GM12878 (cell line): ENCODE data around the gene BCAP29. TPM values are rescaled to one million over a fixed set of nuclear protein-coding genes. Genes with fewer than 3 reads are reported as not detected.

ENCODE experiments used
- ATAC-seq: fragments of 200-7000 bp; cut with Tn5 transposase; 3 replicates; pipeline ENCODE4 v1.9.1; 2020; ENCODE audit warnings: mild to moderate bottlenecking, moderate library complexity
- BruUV-seq: library from RNA; stranded (reverse); fragments of 400-500 nt; replicated peaks from 2 replicates; lab custom pipeline; 2021; lab: Mats Ljungman, UMichigan
- CTCF ChIA-PET: fragments of 300-600 bp; sonication (Branson Sonifier 250); formaldehyde crosslinking; extraction: SDS; loops from one replicate; lab custom pipeline; 2021; ENCODE audit warnings: inconsistent platforms; lab: Yijun Ruan, JAX
- POLR2A ChIA-PET: fragments of 350-600 bp; formaldehyde crosslinking; extraction: SDS; loops from one replicate; lab custom pipeline; 2021; ENCODE audit warnings: inconsistent platforms; lab: Charles Lee
- RAD21 ChIA-PET: fragments of 300-600 bp; sonication (Branson Sonifier 250); formaldehyde crosslinking; loops from one replicate; lab custom pipeline; 2023; ENCODE audit warnings: antibody characterized with exemption; ENCODE audit not compliant: unreplicated experiment; lab: Charles Lee
- SMC1A ChIA-PET: fragments of 300-600 bp; sonication (Branson Sonifier 250); formaldehyde crosslinking; loops from one replicate; lab custom pipeline; 2023; ENCODE audit not compliant: unreplicated experiment, uncharacterized antibody; lab: Charles Lee
- DNase-seq: peaks from one replicate; pipeline ENCODE4 v3.0.0-alpha.2; 2011; ENCODE audit warnings: low read depth, low spot score
- FAIRE-seq: peaks from 3 replicates; lab custom pipeline; 2011; peaks lifted over from hg19 to GRCh38; lab: Jason Lieb, UNC
- H2AFZ ChIP-seq: 2 replicates; pipeline ENCODE4 v1.6.0; 2011; ENCODE audit warnings: low read depth, low read length, control low read depth; ENCODE audit not compliant: control insufficient read depth
- H3K27ac ChIP-seq: 2 replicates; pipeline ENCODE4 v1.5.1; 2011; ENCODE audit warnings: control low read depth; ENCODE audit not compliant: control insufficient read depth, insufficient read depth
- H3K27me3 ChIP-seq, 2 experiments: replicated peaks in 1 of 2; 2 replicates each; pipeline versions ENCODE4 v1.6.0 to v1.6.1; 2011; ENCODE audit warnings: low read length in 1 of 2; ENCODE audit not compliant: control insufficient read depth in 2 of 2, insufficient read depth in 2 of 2
- H3K36me3 ChIP-seq, 2 experiments: 2 replicates each; pipeline ENCODE4 v1.5.1; 2011; ENCODE audit warnings: low read length in 1 of 2; ENCODE audit not compliant: control insufficient read depth in 2 of 2, insufficient read depth in 2 of 2
- H3K4me1 ChIP-seq: 2 replicates; pipeline ENCODE4 v1.6.1; 2011; ENCODE audit warnings: mild to moderate bottlenecking, low read length, moderate library complexity, mixed read lengths; ENCODE audit not compliant: control insufficient read depth, insufficient read depth
- H3K4me2 ChIP-seq: 2 replicates; pipeline ENCODE4 v1.6.0; 2011; ENCODE audit warnings: control low read depth; ENCODE audit not compliant: control insufficient read depth, insufficient read depth
- H3K4me3 ChIP-seq: fragments of 200-600 bp; sonication (generic); 2 replicates; pipeline ENCODE4 v1.5.1; 2016
- H3K79me2 ChIP-seq: 2 replicates; pipeline ENCODE4 v1.6.0; 2011; ENCODE audit warnings: low read length; ENCODE audit not compliant: control insufficient read depth, insufficient read depth
- H3K9ac ChIP-seq: 2 replicates; pipeline ENCODE4 v1.8.0; 2011; ENCODE audit warnings: low read length, control low read depth, mixed read lengths; ENCODE audit not compliant: control insufficient read depth, insufficient read depth
- H3K9me3 ChIP-seq: replicated peaks from 3 replicates; pipeline ENCODE4 v1.5.1; 2011; ENCODE audit warnings: mild to moderate bottlenecking, low read length; ENCODE audit not compliant: control insufficient read depth, insufficient read depth
- H4K20me1 ChIP-seq: 2 replicates; pipeline ENCODE4 v1.6.0; 2011; ENCODE audit not compliant: control insufficient read depth, insufficient read depth
- BCLAF1 ChIP-seq: fragments of 450-650 bp; IDR thresholded peaks from 2 replicates; pipeline ENCODE4 v1.6.1; 2017; ENCODE audit warnings: antibody characterized with exemption, mild to moderate bottlenecking, moderate library complexity
- CTCF ChIP-seq, 3 experiments: IDR thresholded peaks in 2 of 3; conservative IDR thresholded peaks in 1 of 3; 2 replicates each; pipeline ENCODE4 v1.5.1; 2011; ENCODE audit warnings: low read depth in 3 of 3, low read length in 3 of 3, mild to moderate bottlenecking in 3 of 3, control low read depth in 2 of 3, moderate library complexity in 2 of 3, inconsistent platforms in 1 of 3, mixed read lengths in 1 of 3; ENCODE audit not compliant: control insufficient read depth in 2 of 3, insufficient read depth in 1 of 3; ENCODE audit errors: extremely low read depth in 1 of 3
- E4F1 ChIP-seq: fragments of 450-650 bp; IDR thresholded peaks from 2 replicates; pipeline ENCODE4 v1.6.1; 2018; ENCODE audit warnings: borderline replicate concordance, mild to moderate bottlenecking; ENCODE audit not compliant: partially characterized antibody
- KAT2A ChIP-seq: conservative IDR thresholded peaks from 2 replicates; pipeline ENCODE4 v1.6.1; 2011; ENCODE audit warnings: low read depth, low read length; ENCODE audit not compliant: control insufficient read depth
- NFIC ChIP-seq: IDR thresholded peaks from 2 replicates; pipeline ENCODE4 v1.6.1; 2012; ENCODE audit warnings: low read depth, mild to moderate bottlenecking, inconsistent platforms, low read length, moderate library complexity
- NR2F1 ChIP-seq: fragments of 450-650 bp; conservative IDR thresholded peaks from 2 replicates; pipeline ENCODE4 v1.6.1; 2017; ENCODE audit warnings: mild to moderate bottlenecking
- SUZ12 ChIP-seq: fragments of 200-600 bp; sonication (generic); IDR thresholded peaks from one replicate; pipeline ENCODE4 v1.6.1; 2018; ENCODE audit warnings: antibody characterized with exemption, mild to moderate bottlenecking; ENCODE audit not compliant: unreplicated experiment
- USF1 ChIP-seq: IDR thresholded peaks from 2 replicates; pipeline ENCODE4 v1.6.1; 2011; ENCODE audit warnings: borderline replicate concordance, low read depth, mild to moderate bottlenecking, moderate library complexity, mixed read lengths, low read length; ENCODE audit not compliant: insufficient read depth; ENCODE audit errors: extremely low read length
- WRNIP1 ChIP-seq: IDR thresholded peaks from 2 replicates; pipeline ENCODE4 v1.6.1; 2011; ENCODE audit warnings: low read depth, low read length, improper control_type of control experiment, borderline replicate concordance
- ZNF384 ChIP-seq: IDR thresholded peaks from 2 replicates; pipeline ENCODE4 v1.6.1; 2012; ENCODE audit warnings: low read depth, mild to moderate bottlenecking, low read length, improper control_type of control experiment, borderline replicate concordance
- whole genome bisulfite sequencing: methylation state at CpG from one replicate; pipeline ENCODE4 v1.1.6; 2016; ENCODE audit warnings: low lambda C conversion rate; ENCODE audit not compliant: insufficient replicate concordance, insufficient coverage; ENCODE audit errors: missing lambda C conversion rate; 5-methylcytosine and 5-hydroxymethylcytosine counted together
- in situ Hi-C: fragments of 300-500 bp; cut with MboI; formaldehyde crosslinking; loops from 9 replicates; pipeline ENCODE4 v1.14.3; 2018; ENCODE audit warnings: mixed read lengths
- intact Hi-C: fragments of 100-400 bp; cut with micrococcal nuclease; formaldehyde crosslinking; loops from one replicate; pipeline ENCODE4 v1.14.2; 2022; ENCODE audit not compliant: unreplicated experiment
- polyA plus RNA-seq, 11 experiments: library from polyadenylated mRNA; depleted of rRNA in 4 of 11; unstranded in 6 of 11; stranded (reverse) in 5 of 11; fragments of >200 nt; fragmentation: Nextera tagmentation in 4 of 11; fragmentation: Illumina TruSeq in 1 of 11; extraction: Ambion mirVana in 4 of 11; extraction: Trizol in 1 of 11; gene quantifications; 1 replicate in 1 of 11; 2 replicates in 10 of 11; pipeline versions ENCODE4 v1.2.1 to v1.2.3, GENCODE V29; 2011 to 2016; ENCODE audit warnings: inconsistent platforms in 2 of 11, missing spikeins in 2 of 11, low read depth in 1 of 11
- total RNA-seq, 4 experiments: library from RNA; depleted of rRNA in 3 of 4; stranded (reverse); fragments of >200 nt in 3 of 4; fragmentation: Illumina TruSeq in 1 of 4; extraction: Trizol in 1 of 4; gene quantifications; 2 replicates each; pipeline versions ENCODE4 v1.2.1 to v1.2.3, GENCODE V29; 2013 to 2021
- TF ChIP-seq, protein P1 (sequence below): fragments of 450-650 bp; IDR thresholded peaks from 2 replicates; pipeline ENCODE4 v1.6.1; 2017; ENCODE audit warnings: borderline replicate concordance

BCAP29 gene
- total and polyA plus RNA-seq, 10 of the 15 experiments (the other 5 are each of a cell fraction or from before 2014, with no cell fraction given): 26.5 to 58.5 (median 34.8) TPM

- FAIRE-seq (no peak), DNase-seq (no peak), ATAC-seq (no peak)
- in situ Hi-C loops: no loop called here
- Histone ChIP-seq H2AFZ (no peak overlapping the region), H3K9me3 (no peaks in the 10 kb centered on the region), H3K27ac (no peak overlapping the region), H3K79me2 (peaks cover 6% of the 10 kb centered on the region), H4K20me1 (no peaks in the 10 kb centered on the region), H3K9ac (no peak overlapping the region), H3K4me1 (no peaks in the 10 kb centered on the region; the same call in 1 of the 2 replicates), H3K27me3 (no peaks in the 10 kb centered on the region), H3K36me3 (peaks cover 0 to 2% of the 10 kb centered on the region in 2 experiments; a peak in 1 of 4 replicates), H3K4me3 (no peak overlapping the region), H3K4me2 (0 out of 2 replicates have a peak overlapping the region, but pooled peaks have one; percentile 15)
- POLR2A ChIA-PET: interaction anchor here (1.4 kb wide), 1 partner anchor 14 kb away, joined by 3 read pairs; no protein-coding TSS in a partner anchor
- no TSS peak for BruUV-seq
- RAD21 ChIA-PET: interaction anchor here (0.6 kb wide), 1 partner anchor 141 kb away, joined by 3 read pairs; no protein-coding TSS in a partner anchor
- intact Hi-C loops: loop anchor here (10.0 kb wide), 1 partner anchor 142 kb away; no protein-coding TSS in a partner anchor
- CTCF ChIA-PET: interaction anchor here (1.1 to 2.1 kb wide), 4 partner anchors 12 to 160 kb away, joined by 3 to 6 read pairs (median 3); partner anchors contain the start of genes COG5 and DUS4L
- 98% methylated on average over 2 of the region's 2 CpGs for WGBS
- SMC1A ChIA-PET: interaction anchor here (0.7 to 0.8 kb wide), 2 partner anchors 9 to 161 kb away, joined by 3 read pairs; no protein-coding TSS in a partner anchor
- TF ChIP-seq SUZ12: no peak
- TF ChIP-seq, protein P1, sequence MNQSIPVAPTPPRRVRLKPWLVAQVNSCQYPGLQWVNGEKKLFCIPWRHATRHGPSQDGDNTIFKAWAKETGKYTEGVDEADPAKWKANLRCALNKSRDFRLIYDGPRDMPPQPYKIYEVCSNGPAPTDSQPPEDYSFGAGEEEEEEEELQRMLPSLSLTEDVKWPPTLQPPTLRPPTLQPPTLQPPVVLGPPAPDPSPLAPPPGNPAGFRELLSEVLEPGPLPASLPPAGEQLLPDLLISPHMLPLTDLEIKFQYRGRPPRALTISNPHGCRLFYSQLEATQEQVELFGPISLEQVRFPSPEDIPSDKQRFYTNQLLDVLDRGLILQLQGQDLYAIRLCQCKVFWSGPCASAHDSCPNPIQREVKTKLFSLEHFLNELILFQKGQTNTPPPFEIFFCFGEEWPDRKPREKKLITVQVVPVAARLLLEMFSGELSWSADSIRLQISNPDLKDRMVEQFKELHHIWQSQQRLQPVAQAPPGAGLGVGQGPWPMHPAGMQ: no peak
- no peak for TF ChIP-seq NFIC
- no peak for TF ChIP-seq WRNIP1
- no peak for TF ChIP-seq USF1
- TF ChIP-seq KAT2A: no peak
- TF ChIP-seq BCLAF1: no peak
- no peak for TF ChIP-seq CTCF (IDR thresholded peaks at IDR 0.05 in 2 of 3, conservative IDR thresholded peaks at IDR 0.05 in 1 of 3; ENCODE audit: control insufficient read depth in 2 of 3, extremely low read depth in 1 of 3, insufficient read depth in 1 of 3, low read depth in 3 of 3, low read length in 3 of 3)
- TF ChIP-seq E4F1: no peak
- no peak for TF ChIP-seq ZNF384
- no peak for TF ChIP-seq NR2F1
These were observed 2.8 kb downstream of the BCAP29 start for GRCh38 chr7:107582875-107583274.
